GM12874 (cell line): ENCODE data around the gene NPLOC4.

Experiments used
- CTCF ChIP-seq: IDR thresholded peaks from 2 replicates; pipeline ENCODE4 v1.5.1; 2011; ENCODE audit warnings: low read depth, mild to moderate bottlenecking, control low read depth, low read length, moderate library complexity; ENCODE audit not compliant: insufficient read depth

The NPLOC4 gene

GRCh38 chr17:81539961-81540675 is 96.8 kb downstream of the NPLOC4 start:
- no peak for TF ChIP-seq CTCF

GRCh38 chr17:81539571-81539900 is 97.4 kb downstream of the NPLOC4 start:
- TF ChIP-seq CTCF, result no peak

- no peak for TF ChIP-seq CTCF
These were observed 98.0 kb downstream of the NPLOC4 start for GRCh38 chr17:81538651-81539570.

- TF ChIP-seq CTCF, result no peak
These were observed 98.9 kb downstream of the NPLOC4 start for GRCh38 chr17:81537856-81538555.

- TF ChIP-seq CTCF, result peak; percentile 76
These were observed 99.5 kb downstream of the NPLOC4 start for GRCh38 chr17:81537343-81537855.

GRCh38 chr17:81536299-81537290 is 100.3 kb downstream of the NPLOC4 start:
- no peak for TF ChIP-seq CTCF
